ENCODE results near the gene NRAS. TPM values are rescaled to one million over a fixed set of nuclear protein-coding genes. Genes with fewer than 3 reads are reported as not detected.

Gene NRAS
- total RNA-seq, 1 experiment from 2014 or later: 48.0 TPM

- ChIA-PET CTCF (no interaction called here), POLR2A (interaction anchor here (1.3 kb wide), 1 partner anchor 9 kb away, joined by 6 read pairs; the partner anchor contains the start of gene DENND2C), RAD21 (ENCODE audit: low non-redundant PET in 1 of 2, low total read pairs in 2 of 2, uncharacterized antibody in 2 of 2, unreplicated experiment in 2 of 2) (interaction anchor here in 1 of 2 experiments (0.6 kb wide), 1 partner anchor 148 kb away, joined by 3 read pairs; no protein-coding TSS in a partner anchor)
- no peak for ATAC-seq
- Histone ChIP-seq H3K36me3 (ENCODE audit: control insufficient read depth in 1 of 2, insufficient read depth in 2 of 2, low read length in 2 of 2) (no peaks in the 10 kb centered on the region), H3K9ac (ENCODE audit: low read length) (no peak overlapping the region), H3K79me2 (ENCODE audit: insufficient read depth, low read length) (no peaks in the 10 kb centered on the region), H3K4me3 (replicated peaks in 1 of 2; ENCODE audit: low read depth in 1 of 2, low read length in 2 of 2) (no peak overlapping the region), H3K9me2 (ENCODE audit: insufficient read depth) (no peaks in the 10 kb centered on the region), H2AFZ (ENCODE audit: low read depth, low read length, poor library complexity, severe bottlenecking) (no peak overlapping the region), H3K4me1 (ENCODE audit: control insufficient read depth in 1 of 2, insufficient read depth in 2 of 2, low read length in 2 of 2) (no peaks in the 10 kb centered on the region), H3K27ac (ENCODE audit: low read depth, low read length) (no peak overlapping the region), H4K20me1 (ENCODE audit: insufficient read depth) (no peaks in the 10 kb centered on the region), H3K27me3 (ENCODE audit: insufficient read depth, low read length) (no peaks in the 10 kb centered on the region), H3K4me2 (ENCODE audit: low read length) (no peak overlapping the region), H3K9me3 (ENCODE audit: control insufficient read depth in 1 of 2, insufficient read depth in 1 of 2, low read depth in 1 of 2, low read length in 2 of 2) (no peaks in the 10 kb centered on the region)
- DNase-seq (ENCODE audit: low read depth, low spot score): no peak
- no TSS peak for BruUV-seq (replicated peaks)
- TF ChIP-seq SIN3A (IDR thresholded peaks at IDR 0.05; ENCODE audit: low read depth) (no peak), MAX (IDR thresholded peaks at IDR 0.05) (no peak), EGR1 (IDR thresholded peaks at IDR 0.05; ENCODE audit: low read depth) (no peak), REST (IDR thresholded peaks at IDR 0.05; ENCODE audit: low read depth) (no peak), ZBTB33 (IDR thresholded peaks at IDR 0.05; ENCODE audit: extremely low read depth, insufficient replicate concordance, low read length) (no peak), TCF7L2 (IDR thresholded peaks at IDR 0.05; ENCODE audit: borderline replicate concordance, extremely low read depth, insufficient read depth, insufficient read length) (no peak), ZFX (IDR thresholded peaks at IDR 0.05) (no peak), CEBPB (IDR thresholded peaks at IDR 0.05; ENCODE audit: low read depth) (no peak), POLR2AphosphoS5 (IDR thresholded peaks at IDR 0.05; ENCODE audit: low read depth, low read length) (no peak), ELF1 (IDR thresholded peaks at IDR 0.05; ENCODE audit: borderline replicate concordance, low read depth) (no peak)
- intact Hi-C loops (cut with micrococcal nuclease): no loop called here
Measured at GRCh38 chr1:114660238-114660637, 56.3 kb downstream of the NRAS start.

Other genes starting within 250 kb of the NRAS start
- 41.2 TPM for gene TRIM33, start 205.6 kb downstream of the NRAS start, total RNA-seq (2021; ENCODE audit: unreplicated experiment)
- 45.2 TPM for gene BCAS2, start 135.2 kb downstream of the NRAS start, total RNA-seq (2021; ENCODE audit: unreplicated experiment)
- 3.6 TPM for gene DENND2C, start 46.7 kb downstream of the NRAS start, total RNA-seq (2021; ENCODE audit: unreplicated experiment)
- gene AMPD1, start 21.2 kb downstream of the NRAS start, total RNA-seq (2021; ENCODE audit: unreplicated experiment): not detected
- gene CSDE1, start 41.2 kb upstream of the NRAS start, total RNA-seq (2021; ENCODE audit: unreplicated experiment): 515 TPM
- gene SIKE1, start 63.9 kb upstream of the NRAS start, total RNA-seq (2021; ENCODE audit: unreplicated experiment): 60.7 TPM
- not detected for gene SYCP1, start 138.1 kb upstream of the NRAS start, total RNA-seq (2021; ENCODE audit: unreplicated experiment)